ENCODE measurements around the gene AFF3. TPM values are rescaled to one million over a fixed set of nuclear protein-coding genes. Genes with fewer than 3 reads are reported as not detected.
"Not testable (repeated sequence)": the region's sequence is repeated elsewhere in the genome, so short reads cannot be mapped to it uniquely, and the experiment has no call there.

AFF3 gene
- total RNA-seq, 1 donor from 2014 or later, result 7.3 TPM

DNA sequence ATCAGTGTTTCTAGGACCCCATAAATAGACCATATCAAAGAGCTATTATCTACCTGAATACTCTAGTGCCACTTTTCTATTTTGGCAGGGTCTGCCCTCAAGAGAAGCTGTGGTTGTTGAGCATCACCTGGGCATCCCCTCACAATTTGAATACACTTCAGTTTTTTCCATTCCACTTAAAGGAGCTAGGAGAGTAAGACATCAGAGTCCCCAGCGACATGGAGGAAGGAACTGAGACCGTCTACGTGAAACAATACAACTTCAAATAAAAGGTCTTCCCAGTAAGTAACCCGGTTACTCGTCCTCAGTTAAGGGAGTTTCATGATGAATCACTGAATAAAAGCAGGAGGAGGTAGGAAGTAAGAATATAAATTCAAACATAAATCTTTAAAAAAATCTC, 206.7 kb downstream of the AFF3 start:
- Mint-ChIP-seq H3K27me3 (peaks cover 28% of the 10 kb centered on the region), H3K4me3 (ENCODE audit: low read depth) (no peak overlapping the region), H3K4me1 (ENCODE audit: low read depth) (peaks cover 5% of the 10 kb centered on the region), H3K36me3 (ENCODE audit: insufficient read depth) (no peaks in the 10 kb centered on the region), H3K9me3 (ENCODE audit: low read depth) (no peaks in the 10 kb centered on the region), H3K27ac (no peak overlapping the region)
- TF ChIP-seq, protein P1, sequence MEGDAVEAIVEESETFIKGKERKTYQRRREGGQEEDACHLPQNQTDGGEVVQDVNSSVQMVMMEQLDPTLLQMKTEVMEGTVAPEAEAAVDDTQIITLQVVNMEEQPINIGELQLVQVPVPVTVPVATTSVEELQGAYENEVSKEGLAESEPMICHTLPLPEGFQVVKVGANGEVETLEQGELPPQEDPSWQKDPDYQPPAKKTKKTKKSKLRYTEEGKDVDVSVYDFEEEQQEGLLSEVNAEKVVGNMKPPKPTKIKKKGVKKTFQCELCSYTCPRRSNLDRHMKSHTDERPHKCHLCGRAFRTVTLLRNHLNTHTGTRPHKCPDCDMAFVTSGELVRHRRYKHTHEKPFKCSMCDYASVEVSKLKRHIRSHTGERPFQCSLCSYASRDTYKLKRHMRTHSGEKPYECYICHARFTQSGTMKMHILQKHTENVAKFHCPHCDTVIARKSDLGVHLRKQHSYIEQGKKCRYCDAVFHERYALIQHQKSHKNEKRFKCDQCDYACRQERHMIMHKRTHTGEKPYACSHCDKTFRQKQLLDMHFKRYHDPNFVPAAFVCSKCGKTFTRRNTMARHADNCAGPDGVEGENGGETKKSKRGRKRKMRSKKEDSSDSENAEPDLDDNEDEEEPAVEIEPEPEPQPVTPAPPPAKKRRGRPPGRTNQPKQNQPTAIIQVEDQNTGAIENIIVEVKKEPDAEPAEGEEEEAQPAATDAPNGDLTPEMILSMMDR (IDR thresholded peaks at IDR 0.05; ENCODE audit: unreplicated experiment), result no peak
- DNase-seq (ENCODE audit: low spot score, unreplicated experiment), result no peak

DNA sequence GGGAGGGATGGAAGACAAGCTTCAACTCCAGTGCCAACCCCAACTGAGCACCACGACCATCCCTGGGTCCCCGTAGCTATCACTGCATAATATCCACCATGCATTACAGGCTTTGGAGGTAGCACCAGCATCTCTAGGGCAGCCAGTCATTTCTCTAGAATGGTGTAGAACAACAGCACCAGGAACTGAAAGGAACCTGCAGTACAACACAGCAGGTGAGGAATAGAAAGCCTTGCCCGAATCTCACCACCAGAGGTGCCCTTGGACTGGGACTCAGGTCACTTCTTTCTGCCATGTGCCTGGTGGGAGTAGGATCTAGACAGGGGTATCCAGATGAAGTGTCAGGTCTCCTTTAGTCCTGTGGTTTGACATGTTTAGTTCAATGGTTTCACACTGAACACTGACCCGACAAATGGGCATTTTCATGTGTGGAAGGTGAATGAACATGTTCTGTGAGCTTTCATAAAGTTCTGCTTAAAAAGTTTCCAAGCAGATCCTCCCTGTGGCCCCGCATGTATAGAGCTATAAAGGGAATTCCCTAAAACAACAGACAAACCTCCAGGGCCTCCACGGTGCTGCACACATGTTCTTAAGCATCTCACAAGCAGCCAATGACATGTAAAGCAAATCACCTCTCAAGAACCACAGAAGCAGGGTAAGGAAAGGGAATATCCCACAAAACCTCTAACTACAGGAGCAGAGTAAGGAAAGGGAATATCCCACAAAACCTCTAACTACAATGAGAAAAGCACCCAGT, 208.3 kb downstream of the AFF3 start:
- Mint-ChIP-seq H3K9me3 (ENCODE audit: low read depth) (no peaks in the 10 kb centered on the region), H3K27me3 (peaks cover 32% of the 10 kb centered on the region), H3K4me1 (ENCODE audit: low read depth) (no peaks in the 10 kb centered on the region), H3K27ac (no peak overlapping the region), H3K36me3 (ENCODE audit: insufficient read depth) (no peaks in the 10 kb centered on the region), H3K4me3 (ENCODE audit: low read depth) (no peak overlapping the region)
- TF ChIP-seq, protein P1 (IDR thresholded peaks at IDR 0.05; ENCODE audit: unreplicated experiment), result no peak
- no peak for DNase-seq (ENCODE audit: low spot score, unreplicated experiment)

DNA sequence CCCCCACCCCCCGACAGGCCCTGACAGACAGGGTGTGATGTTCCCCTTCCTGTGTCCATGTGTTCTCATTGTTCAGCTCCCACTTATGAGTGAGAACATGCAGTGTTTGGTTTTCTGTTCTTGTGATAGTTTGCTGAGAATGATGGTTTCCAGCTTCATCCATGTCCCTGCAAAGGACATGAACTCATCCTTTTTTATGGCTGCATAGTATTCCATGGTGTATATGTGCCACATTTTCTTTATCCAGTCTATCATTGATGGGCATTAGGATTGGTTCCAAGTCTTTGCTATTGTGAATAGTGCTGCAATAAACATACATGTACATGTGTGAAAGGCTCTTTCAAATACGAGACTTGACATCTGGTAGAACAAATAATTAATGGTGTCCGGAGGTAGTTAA, 208.9 kb downstream of the AFF3 start:
- not testable (repeated sequence) for DNase-seq (ENCODE audit: low spot score, unreplicated experiment); H3K4me1 Mint-ChIP-seq (ENCODE audit: low read depth); H3K9me3 Mint-ChIP-seq (ENCODE audit: low read depth); H3K4me3 Mint-ChIP-seq (ENCODE audit: low read depth); H3K36me3 Mint-ChIP-seq (ENCODE audit: insufficient read depth); H3K27ac Mint-ChIP-seq
- peaks cover 32% of the 10 kb centered on the region for H3K27me3 Mint-ChIP-seq

DNA sequence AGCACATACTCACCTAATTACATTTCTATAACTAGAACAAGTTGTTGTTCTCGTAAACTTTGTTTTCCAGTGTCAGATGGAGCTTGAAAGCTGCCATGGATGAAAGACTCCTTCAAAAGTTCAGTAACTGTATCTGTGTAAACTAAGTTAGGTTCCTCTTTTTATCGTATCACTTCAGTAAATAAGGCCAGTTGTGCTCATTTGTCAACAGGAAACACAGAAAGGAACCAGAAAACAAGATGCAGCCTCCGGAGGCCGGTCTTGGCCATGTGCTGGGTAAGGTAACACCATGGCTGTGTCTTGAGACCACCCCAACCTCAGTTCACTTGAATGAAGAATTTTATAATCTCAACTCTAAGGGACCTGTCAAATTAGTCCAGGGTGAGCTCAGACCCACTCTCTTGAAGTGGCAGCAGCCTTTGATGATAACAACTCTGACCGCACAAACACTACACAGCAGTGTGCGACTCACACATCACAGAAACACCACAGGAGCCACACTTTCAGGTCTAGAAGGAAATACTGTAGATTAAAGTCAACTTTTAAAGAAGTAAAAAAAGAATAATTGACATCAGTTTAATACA, 213.8 kb downstream of the AFF3 start:
- Mint-ChIP-seq H3K4me3 (ENCODE audit: low read depth) (no peak overlapping the region), H3K27ac (no peak overlapping the region), H3K27me3 (peaks cover 8% of the 10 kb centered on the region), H3K36me3 (ENCODE audit: insufficient read depth) (no peaks in the 10 kb centered on the region), H3K9me3 (ENCODE audit: low read depth) (peaks cover 3% of the 10 kb centered on the region), H3K4me1 (ENCODE audit: low read depth) (no peaks in the 10 kb centered on the region)
- TF ChIP-seq, protein P1 (IDR thresholded peaks at IDR 0.05; ENCODE audit: unreplicated experiment), result no peak
- DNase-seq (ENCODE audit: low spot score, unreplicated experiment), result no peak

DNA sequence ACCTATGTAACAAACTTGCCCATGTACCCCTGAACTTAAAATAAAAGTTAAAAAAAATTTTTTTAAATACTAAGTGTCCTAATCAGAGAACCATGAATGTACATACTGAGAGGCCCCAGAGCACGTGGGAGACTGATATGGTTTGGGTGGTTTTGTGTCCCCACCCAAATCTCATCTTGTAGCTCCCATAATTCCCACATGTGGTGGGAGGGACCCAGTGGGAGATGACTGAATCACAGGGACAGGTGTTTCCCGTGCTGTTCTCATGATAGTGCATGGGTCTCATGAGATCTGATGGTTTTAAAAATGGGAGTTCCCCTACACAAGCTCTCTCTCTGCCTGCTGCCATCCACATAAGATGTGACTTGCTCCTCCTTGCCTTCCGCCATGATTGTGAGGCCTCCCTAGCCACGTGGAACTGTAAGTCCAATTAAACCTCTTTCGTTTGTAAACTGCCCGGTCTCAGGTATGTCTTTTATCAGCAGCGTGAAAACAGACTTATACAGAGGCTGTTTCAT, 214.6 kb downstream of the AFF3 start:
- H3K27me3 Mint-ChIP-seq; H3K4me1 Mint-ChIP-seq (ENCODE audit: low read depth); H3K36me3 Mint-ChIP-seq (ENCODE audit: insufficient read depth); H3K9me3 Mint-ChIP-seq (ENCODE audit: low read depth); H3K4me3 Mint-ChIP-seq (ENCODE audit: low read depth); DNase-seq (ENCODE audit: low spot score, unreplicated experiment); H3K27ac Mint-ChIP-seq: not testable (repeated sequence)

DNA sequence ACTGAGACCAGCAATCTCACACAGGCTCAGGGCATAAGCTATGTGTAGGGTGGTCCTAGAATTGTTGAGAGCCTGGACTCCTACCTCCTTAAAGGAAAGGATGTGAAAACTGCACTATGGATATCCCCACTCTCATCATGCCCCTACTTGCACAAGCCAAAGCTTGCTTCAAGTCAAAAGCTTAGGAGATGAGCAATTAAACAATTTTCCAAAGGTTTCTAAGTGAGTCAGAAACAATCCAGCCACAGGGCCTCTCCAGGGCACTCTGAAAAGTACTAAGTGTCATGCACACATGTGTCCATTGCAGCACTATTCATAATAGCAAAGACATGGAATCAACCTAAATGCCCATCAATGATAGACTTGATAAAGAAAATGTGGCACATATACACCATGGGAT, 215.4 kb downstream of the AFF3 start:
- peaks cover 8% of the 10 kb centered on the region for H3K27me3 Mint-ChIP-seq

More for the DNA sequence above, 215.4 kb downstream of the AFF3 start:
- Mint-ChIP-seq H3K4me3 (ENCODE audit: low read depth) (no peak overlapping the region), H3K27ac (no peak overlapping the region), H3K4me1 (ENCODE audit: low read depth) (no peaks in the 10 kb centered on the region), H3K36me3 (ENCODE audit: insufficient read depth) (peaks cover under 1% of the 10 kb centered on the region), H3K9me3 (ENCODE audit: low read depth) (peaks cover 3% of the 10 kb centered on the region)
- no peak for DNase-seq (ENCODE audit: low spot score, unreplicated experiment)
- TF ChIP-seq, protein P1 (IDR thresholded peaks at IDR 0.05; ENCODE audit: unreplicated experiment), result no peak

Data from progenitor cell of endocrine pancreas (in vitro differentiated cells).